Skeletal muscle satellite cell (primary cell): ENCODE results near the gene THOC6.
A peak's percentile ranks its signal among the peaks of the same experiment; 100 is the strongest.

Source experiments
- H3K27me3 ChIP-seq: 2 replicates; pipeline ENCODE4 v1.7.0; 2013; ENCODE audit warnings: low read length; ENCODE audit not compliant: control insufficient read depth, insufficient read depth
- H3K36me3 ChIP-seq: 2 replicates; pipeline ENCODE4 v1.7.0; 2013; ENCODE audit warnings: mild to moderate bottlenecking, control low read depth, low read length; ENCODE audit not compliant: insufficient read depth
- H3K4me1 ChIP-seq: 2 replicates; pipeline ENCODE4 v1.7.0; 2013; ENCODE audit warnings: low read length; ENCODE audit not compliant: control insufficient read depth, insufficient read depth
- H3K4me2 ChIP-seq: 2 replicates; pipeline ENCODE4 v1.7.0; 2013; ENCODE audit warnings: mild to moderate bottlenecking, low read length
- H3K4me3 ChIP-seq: 2 replicates; pipeline ENCODE4 v1.7.0; 2013; ENCODE audit warnings: low read length
- H3K9ac ChIP-seq: 2 replicates; pipeline ENCODE4 v1.7.0; 2013; ENCODE audit warnings: mild to moderate bottlenecking, low read depth, low read length, moderate library complexity
- H3K9me3 ChIP-seq: replicated peaks from 2 replicates; pipeline ENCODE4 v1.7.0; 2013; ENCODE audit warnings: mild to moderate bottlenecking, control low read depth, low read length

Gene THOC6

DNA sequence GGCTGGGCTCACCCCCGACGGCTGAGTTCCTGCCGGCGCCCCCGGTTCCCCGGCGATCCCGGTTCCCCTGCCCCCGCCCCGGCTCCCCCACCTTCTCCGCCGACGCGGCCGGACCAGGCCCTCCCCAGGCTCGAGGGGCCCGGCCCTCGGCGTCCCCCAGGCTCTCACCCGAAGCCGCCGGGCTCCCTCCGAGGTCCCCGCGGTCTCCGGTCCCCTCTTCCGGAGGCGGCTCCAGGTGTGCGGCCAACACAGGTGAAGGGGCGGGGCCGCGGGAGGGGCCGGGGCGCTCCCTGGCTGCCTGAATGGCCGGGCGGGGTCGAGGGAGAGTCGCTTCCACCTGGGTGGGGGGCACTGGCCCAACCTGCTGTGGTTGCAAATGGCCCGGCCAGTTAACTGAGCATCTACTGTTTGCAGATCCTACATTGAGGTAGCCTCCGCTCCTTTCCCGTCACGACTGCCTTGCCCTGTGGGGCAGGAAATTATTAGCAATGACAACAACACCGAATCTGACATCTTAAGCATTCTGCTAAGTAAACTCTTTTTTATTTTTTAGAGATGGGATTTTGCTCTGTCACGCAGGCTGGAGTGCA lies 13.0 kb downstream of the THOC6 start, which contains the start of gene BICDL2:
Gene BICDL2 (minus strand): TSS at position 219 of the 590 bp plus-strand sequence. CDS start 1,448 bp downstream, outside the sequence.
- Histone ChIP-seq H3K36me3 (no peaks in the 10 kb centered on the region), H3K4me2 (no peak within 1 kb of the TSS), H3K27me3 (peaks cover 72% of the 10 kb centered on the region), H3K4me3 (no peak within 1 kb of the TSS), H3K9me3 (no peaks in the 10 kb centered on the region), H3K4me1 (no peaks in the 10 kb centered on the region), H3K9ac (no peak within 1 kb of the TSS)

- Histone ChIP-seq H3K36me3 (no peaks in the 10 kb centered on the region), H3K4me2 (no peak overlapping the region), H3K4me1 (no peaks in the 10 kb centered on the region), H3K9ac (no peak overlapping the region), H3K4me3 (no peak overlapping the region), H3K9me3 (no peaks in the 10 kb centered on the region), H3K27me3 (peaks cover 58% of the 10 kb centered on the region)
These were observed 14.4 kb downstream of the THOC6 start for GRCh38 chr16:3038256-3038655.

GRCh38 chr16:3038896-3039295 lies 15.1 kb downstream of the THOC6 start:
- Histone ChIP-seq H3K9ac (no peak overlapping the region), H3K4me2 (no peak overlapping the region), H3K9me3 (no peaks in the 10 kb centered on the region), H3K36me3 (no peaks in the 10 kb centered on the region), H3K27me3 (peaks cover 54% of the 10 kb centered on the region), H3K4me1 (no peaks in the 10 kb centered on the region), H3K4me3 (no peak overlapping the region)

- Histone ChIP-seq H3K27me3 (peaks cover 58% of the 10 kb centered on the region), H3K9ac (no peak overlapping the region)
These were observed 18.5 kb downstream of the THOC6 start for GRCh38 chr16:3042376-3042775.

GRCh38 chr16:3044708-3045107 lies 20.9 kb downstream of the THOC6 start:
- Histone ChIP-seq H3K27me3 (peaks cover 58% of the 10 kb centered on the region), H3K9ac (no peak overlapping the region), H3K36me3 (no peaks in the 10 kb centered on the region), H3K4me2 (no peak overlapping the region), H3K4me1 (peaks cover 13% of the 10 kb centered on the region), H3K4me3 (no peak overlapping the region), H3K9me3 (no peaks in the 10 kb centered on the region)

More at GRCh38 chr16:3042376-3042775, 18.5 kb downstream of the THOC6 start:
- Histone ChIP-seq H3K4me1 (peaks cover 13% of the 10 kb centered on the region), H3K4me2 (no peak overlapping the region), H3K9me3 (no peaks in the 10 kb centered on the region), H3K36me3 (no peaks in the 10 kb centered on the region), H3K4me3 (no peak overlapping the region)

DNA sequence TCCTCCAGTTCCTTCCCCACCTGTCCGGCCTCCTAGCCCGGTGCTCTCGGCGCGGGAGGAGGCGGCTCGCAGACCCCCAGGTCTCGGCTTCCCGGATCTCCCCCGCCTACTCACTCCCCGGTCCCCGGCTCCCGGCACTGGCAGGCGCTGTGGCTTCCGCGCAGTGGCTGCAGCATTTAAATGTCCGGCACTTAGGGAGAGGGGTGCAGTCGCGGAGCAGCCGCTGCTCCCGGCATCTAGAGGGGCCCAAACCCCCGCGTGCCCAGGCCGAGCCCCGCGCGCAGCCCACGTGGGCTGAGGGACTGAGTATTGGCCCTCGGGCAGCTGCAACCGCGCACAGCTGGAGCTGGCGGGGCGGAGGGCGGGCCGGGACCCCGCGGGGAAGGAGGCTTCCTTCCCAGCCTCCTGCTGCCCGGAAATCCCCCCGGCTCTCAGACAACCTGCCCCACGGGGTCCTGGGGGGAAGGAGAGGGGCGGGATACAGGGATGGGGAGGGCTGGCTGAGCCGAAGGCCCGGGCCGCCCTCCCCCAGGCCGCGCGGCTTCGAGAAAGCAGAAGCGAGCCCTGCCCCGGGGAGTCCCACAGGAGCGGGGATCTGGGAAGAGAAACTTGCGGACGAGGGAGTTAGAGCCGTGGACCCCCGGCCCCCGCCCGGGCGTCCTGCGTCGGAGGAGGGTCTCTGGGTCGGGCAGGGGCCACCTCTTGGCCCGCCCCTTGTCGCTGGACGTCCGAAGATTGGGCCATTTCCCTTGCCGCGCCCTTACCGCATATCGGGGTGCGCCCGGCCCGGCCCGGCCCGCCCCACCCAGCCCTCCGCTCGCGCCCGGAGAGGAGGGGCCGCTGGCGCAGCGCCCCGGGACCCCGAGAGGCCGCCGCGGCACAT lies 22.2 kb downstream of the THOC6 start, which contains the start of gene MMP25:
Gene MMP25 (plus strand): TSS at position 804 of the 883 bp plus-strand sequence. CDS start 357 bp downstream, outside the sequence.
- Histone ChIP-seq H3K36me3 (no peaks in the 10 kb centered on the region), H3K27me3 (peaks cover 64% of the 10 kb centered on the region), H3K9me3 (no peaks in the 10 kb centered on the region), H3K4me3 (peak within 1 kb of the TSS; percentile 66), H3K9ac (peak within 1 kb of the TSS; percentile 38), H3K4me1 (peaks cover 13% of the 10 kb centered on the region), H3K4me2 (peak within 1 kb of the TSS; percentile 88)

DNA sequence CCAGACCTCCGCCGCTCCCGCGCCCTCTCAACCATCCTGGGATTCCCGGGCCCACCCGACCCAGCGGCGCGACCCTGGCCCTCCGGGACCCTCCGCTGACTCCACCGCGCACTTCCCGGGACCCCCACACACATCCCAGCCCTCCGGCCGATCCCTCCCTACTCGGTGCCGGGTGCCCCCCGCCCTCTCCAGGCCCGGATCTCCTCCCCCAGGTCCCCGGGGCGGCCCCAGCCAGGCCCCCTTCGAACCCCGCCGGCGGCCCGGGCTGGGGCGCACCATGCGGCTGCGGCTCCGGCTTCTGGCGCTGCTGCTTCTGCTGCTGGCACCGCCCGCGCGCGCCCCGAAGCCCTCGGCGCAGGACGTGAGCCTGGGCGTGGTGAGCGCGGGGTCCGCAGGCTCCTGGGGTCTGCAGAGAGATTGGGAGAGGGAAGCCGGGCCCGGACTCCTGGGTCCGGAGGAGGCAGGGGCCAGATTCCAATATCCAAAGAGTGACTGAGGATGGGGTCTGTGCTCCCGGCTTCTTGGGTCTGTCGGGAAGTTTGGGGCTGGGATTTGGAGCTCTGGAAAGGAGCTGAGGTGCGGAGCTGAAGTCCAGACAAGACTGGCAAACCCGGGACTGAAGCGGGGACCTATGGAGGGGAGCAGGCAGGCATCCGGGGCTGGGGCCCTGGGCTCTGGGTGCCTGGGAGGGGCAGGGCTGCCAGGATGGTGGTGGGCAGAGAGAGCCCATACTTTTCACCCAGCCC lies 23.0 kb downstream of the THOC6 start:
- peak overlapping the region; percentile 88 for H3K4me2 ChIP-seq
- H3K9me3 ChIP-seq: no peaks in the 10 kb centered on the region
- peaks cover 69% of the 10 kb centered on the region for H3K27me3 ChIP-seq
- no peak overlapping the region for H3K9ac ChIP-seq
- no peak overlapping the region for H3K4me3 ChIP-seq
- peaks cover 13% of the 10 kb centered on the region for H3K4me1 ChIP-seq
- no peaks in the 10 kb centered on the region for H3K36me3 ChIP-seq

DNA sequence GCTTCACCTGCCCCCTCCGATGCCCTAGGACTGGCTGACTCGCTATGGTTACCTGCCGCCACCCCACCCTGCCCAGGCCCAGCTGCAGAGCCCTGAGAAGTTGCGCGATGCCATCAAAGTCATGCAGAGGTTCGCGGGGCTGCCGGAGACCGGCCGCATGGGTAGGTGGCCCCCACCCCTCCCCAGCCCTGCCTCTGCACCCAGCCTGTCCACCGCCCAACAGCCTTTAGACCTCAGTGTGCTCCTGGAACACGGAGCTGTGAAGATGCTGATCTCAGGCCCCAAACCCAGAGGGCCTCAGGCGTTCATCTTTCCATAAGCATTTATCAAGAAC lies 23.5 kb downstream of the THOC6 start:
- Histone ChIP-seq H3K4me3 (no peak overlapping the region), H3K9ac (no peak overlapping the region), H3K27me3 (peaks cover 69% of the 10 kb centered on the region), H3K4me2 (no peak overlapping the region), H3K9me3 (no peaks in the 10 kb centered on the region), H3K4me1 (peaks cover 13% of the 10 kb centered on the region), H3K36me3 (no peaks in the 10 kb centered on the region)

- Histone ChIP-seq H3K4me2 (no peak overlapping the region), H3K4me3 (no peak overlapping the region), H3K36me3 (no peaks in the 10 kb centered on the region), H3K9ac (no peak overlapping the region), H3K27me3 (peaks cover 57% of the 10 kb centered on the region), H3K9me3 (no peaks in the 10 kb centered on the region), H3K4me1 (peaks cover 13% of the 10 kb centered on the region)
These were observed 26.2 kb downstream of the THOC6 start for GRCh38 chr16:3049921-3050481.

GRCh38 chr16:3050487-3050886 lies 26.7 kb downstream of the THOC6 start:
- Histone ChIP-seq H3K4me2 (no peak overlapping the region), H3K9me3 (no peaks in the 10 kb centered on the region), H3K4me1 (peaks cover 10% of the 10 kb centered on the region), H3K9ac (no peak overlapping the region), H3K4me3 (no peak overlapping the region), H3K36me3 (no peaks in the 10 kb centered on the region), H3K27me3 (peaks cover 53% of the 10 kb centered on the region)

DNA sequence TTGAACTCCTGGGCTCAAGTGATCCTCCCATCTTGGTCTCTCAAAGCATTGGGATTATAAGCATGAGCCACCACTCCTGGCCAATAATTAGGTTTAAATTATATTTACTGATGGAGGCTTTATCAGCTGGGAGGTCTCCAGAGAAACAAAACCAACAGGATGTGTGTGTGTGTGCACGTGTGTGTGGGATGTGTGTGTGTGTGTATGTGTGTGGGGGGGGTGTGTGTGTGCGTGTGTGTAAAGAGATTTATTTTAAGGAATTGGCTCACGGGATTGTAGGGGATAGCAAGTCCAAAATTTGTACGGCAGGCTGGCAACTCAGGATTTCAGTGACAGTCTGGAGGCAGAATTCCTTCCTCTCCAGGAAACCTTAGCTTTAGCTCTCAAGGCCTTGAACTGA lies 27.2 kb downstream of the THOC6 start:
- Histone ChIP-seq H3K4me2 (no peak overlapping the region), H3K4me3 (no peak overlapping the region), H3K36me3 (no peaks in the 10 kb centered on the region), H3K9ac (no peak overlapping the region), H3K4me1 (peaks cover 5% of the 10 kb centered on the region), H3K9me3 (no peaks in the 10 kb centered on the region), H3K27me3 (peaks cover 49% of the 10 kb centered on the region)
